ENCODE results near the gene COMMD6. TPM values are rescaled to one million over a fixed set of nuclear protein-coding genes. Genes with fewer than 3 reads are reported as not detected.

Gene COMMD6
- total RNA-seq, 3 donors from 2014 or later = 72.8 to 82.5 (median 74.3) TPM

DNA sequence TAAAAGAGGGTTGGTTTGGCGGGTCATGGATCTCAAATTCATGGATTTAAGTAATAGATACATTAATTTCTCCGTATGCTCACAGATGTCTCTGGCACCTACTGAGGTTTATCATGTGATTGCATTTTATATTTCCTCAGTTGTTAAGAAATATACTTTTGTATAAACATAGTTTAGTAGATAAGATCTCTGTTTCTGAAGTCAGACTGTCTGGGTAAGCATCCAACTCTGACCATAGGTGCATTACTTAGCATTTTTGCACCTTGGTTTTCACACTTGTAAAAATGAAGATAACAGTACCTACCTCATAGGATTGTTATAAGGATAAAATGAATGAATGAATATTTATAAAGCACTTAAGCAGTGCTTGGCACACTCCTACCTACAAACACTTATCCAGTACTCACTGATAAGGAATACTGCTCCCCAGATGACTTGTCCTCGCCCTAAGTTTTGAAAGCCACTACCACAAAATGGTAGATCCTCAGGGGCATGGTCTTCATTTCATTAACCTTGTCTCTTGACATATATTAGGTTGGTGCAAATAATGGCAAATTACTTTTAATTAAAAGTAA, 26.5 kb downstream of the COMMD6 start:
- Mint-ChIP-seq H3K4me3 (no peak overlapping the region), H3K36me3 (ENCODE audit: insufficient read depth) (no peaks in the 10 kb centered on the region), H3K27me3 (ENCODE audit: low read depth) (peaks cover 13% of the 10 kb centered on the region), H3K4me1 (ENCODE audit: low read depth) (no peaks in the 10 kb centered on the region), H3K9me3 (no peaks in the 10 kb centered on the region)
- ATAC-seq (no peak), DNase-seq (no peak)

DNA sequence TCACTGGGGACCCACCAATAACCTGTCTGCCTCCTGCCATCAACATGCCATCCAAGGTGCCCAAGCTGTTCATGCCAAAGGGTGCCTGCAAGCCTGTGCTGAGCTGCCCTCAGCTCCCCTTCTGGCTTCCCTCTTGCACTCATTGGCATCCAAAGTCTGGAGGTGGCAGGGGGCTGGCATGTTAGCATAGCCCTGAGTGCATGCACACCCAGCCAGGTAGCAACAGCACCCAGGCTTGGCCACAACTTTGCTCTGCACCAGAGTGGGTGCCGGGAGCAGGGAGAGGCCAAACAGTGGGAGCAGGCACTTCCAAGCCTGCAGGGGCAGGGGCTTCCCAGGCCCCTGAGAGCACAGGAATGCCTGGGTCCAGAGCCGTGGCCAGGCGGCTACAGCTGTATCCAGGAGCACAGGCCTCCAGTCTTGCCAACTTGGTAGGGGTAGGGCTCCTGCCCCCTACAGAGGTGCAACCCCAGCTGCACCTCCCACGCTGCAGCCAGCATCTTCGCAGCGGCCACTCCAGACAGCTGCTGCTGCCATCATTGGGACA, 29.6 kb downstream of the COMMD6 start:
- H3K27me3 Mint-ChIP-seq (ENCODE audit: low read depth) = peaks cover 2% of the 10 kb centered on the region
- H3K4me3 Mint-ChIP-seq = no peak overlapping the region
- no peak for DNase-seq
- no peak for ATAC-seq
- H3K36me3 Mint-ChIP-seq (ENCODE audit: insufficient read depth) = no peaks in the 10 kb centered on the region
- H3K9me3 Mint-ChIP-seq = no peaks in the 10 kb centered on the region
- H3K4me1 Mint-ChIP-seq (ENCODE audit: low read depth) = no peaks in the 10 kb centered on the region

DNA sequence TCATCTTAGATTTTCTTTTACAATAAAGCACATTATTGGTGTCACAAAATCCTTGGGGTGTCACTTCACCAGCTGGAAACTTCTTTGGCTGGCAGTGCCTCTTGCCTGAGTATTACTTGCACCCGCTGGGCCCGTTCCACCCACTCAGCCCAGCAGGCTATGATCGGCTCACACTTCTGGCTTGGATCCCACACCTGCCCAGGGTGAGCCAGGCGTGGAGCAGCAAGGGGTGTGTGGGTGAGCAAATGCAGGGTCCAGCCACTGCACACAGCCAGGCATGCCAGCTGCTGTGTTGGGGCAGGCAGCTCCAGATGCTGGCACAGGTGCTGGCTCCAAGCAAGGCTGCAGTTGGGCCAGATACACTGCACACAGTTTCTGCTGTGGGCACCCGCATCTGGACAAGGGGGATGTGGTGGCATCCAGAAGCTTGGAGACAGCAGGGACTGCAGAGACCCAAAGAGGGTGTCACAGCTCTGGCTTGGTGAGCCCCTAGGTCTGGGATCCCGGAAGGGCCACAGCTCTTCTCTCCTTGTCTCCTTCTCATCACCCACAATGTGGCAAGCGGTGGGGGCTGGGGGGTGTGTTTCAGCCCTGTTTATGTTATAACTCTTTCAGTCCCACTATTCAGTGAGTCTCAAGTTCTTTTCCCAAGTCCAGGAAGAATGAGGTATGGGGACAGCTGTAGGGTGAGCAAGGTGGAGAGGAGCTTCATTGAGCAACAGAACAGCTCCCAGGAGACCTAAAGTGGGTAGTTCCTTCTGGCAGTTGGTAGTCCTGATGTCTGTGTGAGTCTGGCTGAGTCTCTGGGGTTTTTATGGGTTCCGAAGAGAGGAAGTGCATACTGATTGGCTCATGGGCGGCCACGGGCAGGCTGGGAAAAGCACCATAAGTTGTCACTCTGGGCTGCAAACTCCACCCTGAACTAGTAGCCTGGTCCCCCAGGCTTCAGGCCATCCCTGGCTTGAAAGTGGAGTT, 30.3 kb downstream of the COMMD6 start:
- ATAC-seq (no peak), DNase-seq (no peak)
- no peak overlapping the region for H3K4me3 Mint-ChIP-seq
- H3K9me3 Mint-ChIP-seq = no peaks in the 10 kb centered on the region
- H3K36me3 Mint-ChIP-seq (ENCODE audit: insufficient read depth) = no peaks in the 10 kb centered on the region
- H3K27me3 Mint-ChIP-seq (ENCODE audit: low read depth) = no peaks in the 10 kb centered on the region
- H3K4me1 Mint-ChIP-seq (ENCODE audit: low read depth) = no peaks in the 10 kb centered on the region

DNA sequence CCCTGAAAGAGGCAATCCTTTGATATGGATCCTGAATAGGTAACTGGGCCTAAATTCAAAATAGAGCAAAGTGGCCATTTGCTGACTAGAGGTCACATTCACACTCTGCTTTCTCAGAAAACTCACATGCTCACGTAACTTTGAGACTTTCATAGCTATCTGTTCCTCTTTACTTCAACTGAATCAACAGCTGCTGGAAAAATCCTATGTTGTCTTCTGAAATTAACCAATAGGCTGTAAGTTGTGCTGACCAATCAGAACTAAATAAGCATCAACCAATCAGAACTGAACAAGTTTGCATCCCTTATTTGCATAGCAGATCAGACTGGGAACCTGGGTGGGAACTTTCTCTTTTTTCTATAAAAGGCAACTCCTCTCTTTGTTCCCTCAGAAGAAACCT, 31.6 kb downstream of the COMMD6 start:
- H3K9me3 Mint-ChIP-seq = no peaks in the 10 kb centered on the region

DNA sequence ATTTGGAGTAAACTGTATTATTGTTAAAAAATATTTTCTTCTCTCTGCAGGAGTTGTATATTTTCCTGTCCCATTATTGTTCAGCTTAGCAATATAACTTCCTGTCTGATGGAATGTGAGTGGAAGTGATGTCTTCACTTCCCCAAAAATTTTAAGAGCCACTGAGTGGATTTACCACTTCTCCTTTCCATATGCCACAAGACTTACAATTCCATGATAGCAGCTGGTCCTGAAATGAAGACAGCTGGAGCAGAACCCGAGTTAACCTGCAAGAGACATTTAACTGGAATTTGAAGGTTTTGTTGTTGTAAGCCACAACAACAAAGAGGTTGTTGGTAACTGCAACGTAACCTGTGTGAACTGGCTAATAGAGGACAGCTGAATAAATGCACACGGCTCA, 32.3 kb downstream of the COMMD6 start:
- ATAC-seq (no peak), DNase-seq (no peak)
- no peaks in the 10 kb centered on the region for H3K27me3 Mint-ChIP-seq (ENCODE audit: low read depth)
- H3K4me1 Mint-ChIP-seq (ENCODE audit: low read depth) = no peaks in the 10 kb centered on the region
- no peaks in the 10 kb centered on the region for H3K9me3 Mint-ChIP-seq
- no peak overlapping the region for H3K4me3 Mint-ChIP-seq
- no peaks in the 10 kb centered on the region for H3K36me3 Mint-ChIP-seq (ENCODE audit: insufficient read depth)

More for the DNA sequence above, 31.6 kb downstream of the COMMD6 start:
- Mint-ChIP-seq H3K27me3 (ENCODE audit: low read depth) (no peaks in the 10 kb centered on the region), H3K4me1 (ENCODE audit: low read depth) (no peaks in the 10 kb centered on the region), H3K4me3 (no peak overlapping the region), H3K36me3 (ENCODE audit: insufficient read depth) (no peaks in the 10 kb centered on the region)
- no peak for DNase-seq
- no peak for ATAC-seq

DNA sequence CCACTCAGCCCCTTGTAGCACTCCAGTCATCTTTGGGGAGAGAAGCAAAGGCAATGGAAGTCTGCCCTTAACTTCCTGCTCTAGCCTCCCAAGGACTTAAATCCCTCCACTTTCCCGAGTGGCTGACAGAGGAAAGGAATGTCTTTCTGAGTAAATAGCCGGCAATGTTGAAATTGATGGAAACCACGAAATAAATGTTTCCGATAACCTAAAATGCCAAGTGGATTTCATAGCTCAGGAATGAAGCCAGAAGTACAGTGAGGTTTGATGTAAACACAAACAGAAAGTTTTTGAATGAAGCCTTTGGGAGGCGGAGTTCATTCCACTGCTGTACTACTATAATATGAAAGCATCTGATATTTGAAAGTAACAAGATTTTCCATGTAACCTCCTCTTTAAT, 41.7 kb downstream of the COMMD6 start:
- Mint-ChIP-seq H3K27me3 (ENCODE audit: low read depth) (peaks cover 9% of the 10 kb centered on the region), H3K9me3 (no peaks in the 10 kb centered on the region), H3K4me1 (ENCODE audit: low read depth) (no peaks in the 10 kb centered on the region), H3K36me3 (ENCODE audit: insufficient read depth) (no peaks in the 10 kb centered on the region), H3K4me3 (no peak overlapping the region)
- DNase-seq (no peak), ATAC-seq (no peak)

DNA sequence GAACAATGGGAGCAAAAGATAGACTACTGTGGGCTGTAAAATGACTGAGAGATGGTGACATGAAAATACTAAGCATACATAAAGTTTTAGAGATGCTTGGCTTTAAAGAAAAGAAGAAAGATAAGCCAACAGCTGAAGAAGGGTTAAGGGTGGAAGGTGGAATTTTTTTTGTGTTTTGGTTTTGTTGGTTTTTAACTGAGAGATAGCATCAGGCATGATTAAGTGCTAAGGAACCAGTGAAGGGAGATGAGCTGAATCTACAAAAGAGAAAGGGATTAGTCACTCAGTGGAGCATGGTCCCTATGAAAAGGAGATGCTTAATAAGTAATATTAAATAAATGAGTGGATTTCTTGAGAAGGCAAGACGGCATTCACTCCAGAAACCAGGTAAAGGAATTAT, 43.1 kb downstream of the COMMD6 start:
- Mint-ChIP-seq H3K27me3 (ENCODE audit: low read depth) (peaks cover 11% of the 10 kb centered on the region), H3K36me3 (ENCODE audit: insufficient read depth) (no peaks in the 10 kb centered on the region), H3K4me3 (no peak overlapping the region), H3K4me1 (ENCODE audit: low read depth) (no peaks in the 10 kb centered on the region), H3K9me3 (no peaks in the 10 kb centered on the region)
- ATAC-seq = no peak
- no peak for DNase-seq

DNA sequence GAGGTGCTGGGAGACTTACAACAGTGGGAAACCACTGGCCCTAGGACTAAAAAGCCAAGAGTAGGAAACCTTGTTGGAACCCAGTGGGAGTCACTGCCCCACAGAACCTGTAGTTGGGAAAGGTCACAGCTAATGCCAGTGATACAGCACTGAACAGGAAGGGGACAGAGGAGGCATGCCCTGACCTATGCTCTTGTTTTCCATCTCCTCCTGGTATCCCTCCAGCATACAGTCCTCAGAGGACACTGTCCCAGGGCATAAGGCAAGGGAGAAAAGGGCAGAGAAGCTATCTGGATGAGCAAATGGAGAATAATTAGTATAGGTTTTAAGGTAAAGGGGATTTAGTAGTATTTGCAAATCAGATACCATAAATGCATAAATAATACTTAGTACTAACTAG, 44.5 kb downstream of the COMMD6 start:
- ATAC-seq (no peak), DNase-seq (no peak)
- Mint-ChIP-seq H3K9me3 (no peaks in the 10 kb centered on the region), H3K4me3 (no peak overlapping the region), H3K36me3 (ENCODE audit: insufficient read depth) (no peaks in the 10 kb centered on the region), H3K4me1 (ENCODE audit: low read depth) (no peaks in the 10 kb centered on the region), H3K27me3 (ENCODE audit: low read depth) (peaks cover 13% of the 10 kb centered on the region)

DNA sequence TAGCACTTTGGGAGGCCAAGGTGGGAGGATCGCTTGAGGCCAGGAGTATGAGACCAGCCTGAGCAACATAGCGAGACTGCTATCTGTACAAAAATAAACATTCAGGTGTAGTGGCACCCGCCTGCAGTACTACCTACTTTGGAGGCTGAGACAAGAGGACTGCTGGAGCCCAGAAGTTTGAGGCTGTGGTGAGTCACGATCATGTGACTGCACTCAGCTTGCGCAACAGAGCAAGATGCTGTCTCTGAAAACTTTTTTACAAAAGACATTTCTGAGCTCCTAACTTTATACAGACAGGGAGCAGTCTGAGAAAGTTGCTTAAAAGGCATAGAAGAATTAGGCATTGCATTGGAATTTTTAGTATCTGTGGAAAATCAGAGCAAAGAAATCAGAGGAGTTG, 45.3 kb downstream of the COMMD6 start:
- Mint-ChIP-seq H3K4me1 (ENCODE audit: low read depth) (no peaks in the 10 kb centered on the region), H3K9me3 (no peaks in the 10 kb centered on the region), H3K27me3 (ENCODE audit: low read depth) (peaks cover 19% of the 10 kb centered on the region), H3K36me3 (ENCODE audit: insufficient read depth) (no peaks in the 10 kb centered on the region), H3K4me3 (no peak overlapping the region)
- no peak for DNase-seq
- no peak for ATAC-seq

DNA sequence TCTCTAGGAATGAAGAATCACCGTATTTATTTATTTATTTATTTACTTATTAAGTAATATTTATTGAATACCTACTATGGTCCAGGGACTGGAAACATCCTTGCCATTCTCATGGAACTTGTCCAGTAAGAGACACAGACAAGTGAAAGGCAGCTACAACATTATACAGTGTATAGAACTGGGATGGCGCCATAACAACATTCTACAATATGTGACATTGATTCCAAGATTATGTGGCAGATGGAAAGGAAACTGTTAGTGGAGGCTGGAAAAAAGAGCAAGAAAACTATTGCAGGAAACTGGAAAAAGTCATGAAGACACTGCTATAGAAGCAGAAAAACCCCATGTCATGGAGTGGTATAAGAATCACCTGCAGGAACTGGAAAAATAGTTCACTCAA, 46.3 kb downstream of the COMMD6 start:
- Mint-ChIP-seq H3K36me3 (ENCODE audit: insufficient read depth) (no peaks in the 10 kb centered on the region), H3K9me3 (no peaks in the 10 kb centered on the region), H3K4me1 (ENCODE audit: low read depth) (peaks cover 1% of the 10 kb centered on the region), H3K27me3 (ENCODE audit: low read depth) (peaks cover 21% of the 10 kb centered on the region), H3K4me3 (no peak overlapping the region)
- DNase-seq = no peak
- no peak for ATAC-seq

DNA sequence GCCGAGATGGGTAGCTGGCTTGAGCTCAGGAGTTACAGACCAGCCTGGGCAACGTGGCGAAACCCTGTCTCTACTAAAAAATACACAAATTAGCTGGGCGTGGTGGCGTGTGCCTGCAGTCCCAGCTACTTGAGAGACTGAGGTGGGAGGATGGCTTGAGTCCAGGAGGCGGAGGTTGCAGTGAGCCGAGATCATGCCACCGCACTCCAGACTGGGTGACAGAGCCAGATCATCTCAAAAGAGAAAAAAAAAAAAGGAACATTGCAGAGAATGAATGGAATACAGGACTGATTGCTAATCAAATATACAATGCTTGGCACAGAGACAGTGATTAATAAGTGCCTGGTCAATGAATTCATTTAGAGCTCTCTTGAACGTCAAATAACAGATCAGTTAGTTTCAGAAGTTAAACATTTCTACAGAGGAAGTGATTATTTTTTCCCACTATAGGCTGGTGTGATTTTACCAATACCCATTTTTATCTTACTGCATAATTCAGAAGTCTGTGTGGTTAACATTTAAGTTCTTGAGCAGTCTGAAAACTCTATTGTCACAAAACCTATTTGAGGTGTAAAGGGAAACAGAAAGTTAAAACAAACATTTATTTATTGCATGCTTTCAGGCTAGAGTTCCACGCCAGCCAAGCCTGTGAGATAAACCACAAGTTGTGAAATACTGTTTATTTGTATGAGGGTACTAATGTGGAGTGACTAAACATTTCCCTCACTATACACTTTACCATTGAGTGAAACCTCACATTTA, 48.0 kb downstream of the COMMD6 start:
- Mint-ChIP-seq H3K9me3 (no peaks in the 10 kb centered on the region), H3K36me3 (ENCODE audit: insufficient read depth) (no peaks in the 10 kb centered on the region), H3K4me1 (ENCODE audit: low read depth) (peaks cover 9% of the 10 kb centered on the region), H3K27me3 (ENCODE audit: low read depth) (peaks cover 35% of the 10 kb centered on the region), H3K4me3 (no peak overlapping the region)
- DNase-seq (no peak), ATAC-seq (peak in 1 of 2 donors; percentile 48)

DNA sequence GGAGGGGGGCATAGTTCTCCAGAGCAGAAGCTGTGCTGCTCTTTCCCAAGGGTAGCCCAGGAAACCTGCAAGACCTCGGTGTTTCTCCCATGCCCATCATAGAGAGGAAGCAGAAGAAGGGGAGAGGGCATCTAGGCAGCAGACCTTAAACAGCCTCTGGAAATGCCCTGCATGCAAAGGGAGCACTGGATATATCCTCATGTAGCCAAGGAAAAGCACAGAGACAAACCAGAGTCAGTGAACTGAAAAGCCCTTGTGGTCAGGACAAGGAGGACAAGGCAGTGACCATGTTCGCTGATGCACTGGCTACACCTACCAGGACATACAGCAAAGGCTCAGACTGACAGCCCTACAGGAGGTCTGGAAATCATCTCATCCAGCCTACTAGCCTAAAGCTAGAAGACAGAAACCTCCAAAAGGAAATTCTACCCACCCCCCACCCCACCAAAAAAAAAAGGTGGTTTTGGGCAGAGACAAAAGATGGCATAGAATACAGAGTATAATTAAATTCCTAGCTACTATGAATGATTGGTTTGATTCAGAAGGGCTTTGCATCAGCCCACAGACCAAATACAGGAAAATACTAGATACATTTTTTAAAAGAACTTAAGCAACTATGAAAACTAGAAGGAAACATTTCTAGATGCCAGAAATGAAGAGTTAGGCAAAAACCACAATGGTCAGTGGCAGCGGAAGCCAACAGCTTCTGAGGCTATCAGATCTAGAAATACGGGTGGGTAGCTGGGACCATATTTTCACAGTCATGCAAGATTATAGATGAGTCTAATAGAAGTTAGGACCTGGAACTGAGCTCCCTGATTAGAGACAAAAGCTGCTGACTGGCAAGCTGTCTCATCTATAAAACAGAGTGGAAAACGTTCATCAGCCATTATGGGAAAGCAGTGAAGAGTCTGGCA, 51.2 kb downstream of the COMMD6 start:
- peaks cover 48% of the 10 kb centered on the region for H3K27me3 Mint-ChIP-seq (ENCODE audit: low read depth)
- no peaks in the 10 kb centered on the region for H3K36me3 Mint-ChIP-seq (ENCODE audit: insufficient read depth)

DNA sequence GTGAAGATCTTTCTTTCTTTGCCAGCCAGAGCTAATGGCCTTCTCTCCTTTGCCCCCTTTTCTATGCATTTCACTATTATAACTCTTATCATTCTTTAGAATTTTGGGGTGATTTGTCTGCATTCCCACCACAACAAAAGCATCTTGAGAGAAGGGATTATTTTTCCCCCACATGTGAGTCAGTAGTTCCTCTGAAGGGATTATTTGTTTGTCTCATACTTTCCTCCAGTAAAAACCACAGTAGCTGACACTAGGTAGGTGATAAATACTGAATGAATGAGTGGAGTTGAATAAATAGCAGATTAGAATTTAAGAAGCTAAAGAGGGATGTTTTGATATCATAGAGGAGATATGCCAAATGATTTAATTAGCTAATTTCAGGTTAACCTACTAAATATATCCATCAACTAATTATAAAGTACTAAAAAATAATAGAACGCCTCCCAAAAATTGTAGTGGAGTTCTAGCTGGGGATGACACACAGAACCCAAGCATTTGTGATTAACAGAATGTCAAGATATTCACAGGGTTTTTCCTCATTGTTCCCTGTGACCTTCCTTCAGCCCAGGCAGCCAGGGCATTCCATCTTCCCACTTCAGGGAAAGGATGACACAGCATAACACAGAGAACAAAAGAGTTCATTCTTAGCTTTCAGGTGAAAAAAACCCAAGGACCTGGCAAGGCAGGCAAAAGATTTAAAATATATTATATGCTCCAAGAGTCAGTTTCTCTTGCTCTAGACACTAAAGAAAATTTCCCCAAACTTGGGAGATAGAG, 52.2 kb downstream of the COMMD6 start:
- DNase-seq (no peak), ATAC-seq (no peak)
- Mint-ChIP-seq H3K9me3 (no peaks in the 10 kb centered on the region), H3K27me3 (ENCODE audit: low read depth) (peaks cover 53% of the 10 kb centered on the region), H3K4me1 (ENCODE audit: low read depth) (peaks cover 18% of the 10 kb centered on the region), H3K4me3 (no peak overlapping the region), H3K36me3 (ENCODE audit: insufficient read depth) (no peaks in the 10 kb centered on the region)

More for the DNA sequence above, 51.2 kb downstream of the COMMD6 start:
- H3K4me1 Mint-ChIP-seq (ENCODE audit: low read depth) = peaks cover 15% of the 10 kb centered on the region
- ATAC-seq = no peak
- no peak for DNase-seq
- H3K4me3 Mint-ChIP-seq = no peak overlapping the region
- H3K9me3 Mint-ChIP-seq = no peaks in the 10 kb centered on the region
